Measurements from ENCODE around the gene RIOK1.
A peak's percentile ranks its signal among the peaks of the same experiment; 100 is the strongest.
"Not testable (repeated sequence)": the region's sequence is repeated elsewhere in the genome, so short reads cannot be mapped to it uniquely, and the experiment has no call there.

The RIOK1 gene

DNA sequence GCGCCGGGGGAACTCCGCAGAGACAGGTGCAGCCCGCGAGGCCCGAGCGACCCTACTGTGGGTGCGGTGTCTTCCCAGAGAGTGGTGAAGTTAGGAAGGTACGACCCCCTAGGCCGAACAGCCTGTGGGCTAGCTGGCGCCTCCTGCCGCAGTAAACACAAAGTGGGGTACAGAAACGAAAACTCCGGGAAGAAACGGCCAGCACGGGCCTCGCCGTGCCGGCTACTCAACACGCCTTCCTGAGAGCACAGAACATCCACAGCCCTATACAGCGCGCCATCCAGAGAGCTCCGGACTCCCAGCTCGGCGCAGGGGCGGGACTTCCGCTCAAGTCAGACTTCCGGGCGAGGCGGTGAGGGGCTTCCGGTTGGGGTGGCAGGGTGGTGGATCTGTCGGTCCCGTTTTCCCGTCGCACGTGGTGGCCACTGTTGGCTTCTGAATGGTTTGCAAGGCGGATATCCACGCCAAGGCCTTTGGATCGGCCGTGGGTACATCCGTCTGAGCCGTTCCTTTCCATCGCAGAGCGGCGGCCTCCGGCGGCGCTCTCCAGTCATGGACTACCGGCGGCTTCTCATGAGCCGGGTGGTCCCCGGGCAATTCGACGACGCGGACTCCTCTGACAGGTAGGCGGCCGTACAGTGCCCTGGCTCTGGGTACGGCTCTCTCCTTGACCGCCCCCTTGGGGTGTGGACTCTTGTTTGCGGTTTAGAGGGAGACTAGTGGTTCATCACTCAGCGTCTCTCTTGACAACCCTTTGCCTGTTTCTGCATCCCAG is at the start of gene RIOK1, which contains the start of gene CAGE1:
RIOK1 (plus strand) TSS at position 358 of the 775 bp plus-strand sequence; CDS start at position 553, 195 bp downstream.
CAGE1 (minus strand) TSS at position 292 of the 775 bp plus-strand sequence. CDS start 2,569 bp downstream, outside the sequence.
- DNase-seq: peak; percentile 98

DNA sequence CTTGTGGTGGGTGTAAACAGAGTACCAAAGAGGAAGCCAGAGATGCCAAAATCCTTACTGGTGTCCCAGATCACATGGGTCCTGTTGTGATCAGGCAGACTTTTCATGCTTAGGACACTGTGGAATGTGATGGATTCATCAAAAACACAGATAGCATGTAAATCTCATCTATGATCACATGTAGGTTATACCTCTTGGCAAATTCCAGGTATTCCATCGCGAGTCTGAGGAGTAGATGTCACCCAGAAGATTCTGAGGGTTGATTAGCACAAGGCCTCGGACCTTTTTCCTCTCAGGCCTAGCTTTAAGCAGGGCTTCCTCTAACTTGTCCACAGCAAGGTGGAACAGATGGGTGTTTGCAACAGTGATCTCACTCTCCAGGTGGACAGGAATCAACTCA is 48.3 kb upstream of the RIOK1 start:
- DNase-seq: no peak

DNA sequence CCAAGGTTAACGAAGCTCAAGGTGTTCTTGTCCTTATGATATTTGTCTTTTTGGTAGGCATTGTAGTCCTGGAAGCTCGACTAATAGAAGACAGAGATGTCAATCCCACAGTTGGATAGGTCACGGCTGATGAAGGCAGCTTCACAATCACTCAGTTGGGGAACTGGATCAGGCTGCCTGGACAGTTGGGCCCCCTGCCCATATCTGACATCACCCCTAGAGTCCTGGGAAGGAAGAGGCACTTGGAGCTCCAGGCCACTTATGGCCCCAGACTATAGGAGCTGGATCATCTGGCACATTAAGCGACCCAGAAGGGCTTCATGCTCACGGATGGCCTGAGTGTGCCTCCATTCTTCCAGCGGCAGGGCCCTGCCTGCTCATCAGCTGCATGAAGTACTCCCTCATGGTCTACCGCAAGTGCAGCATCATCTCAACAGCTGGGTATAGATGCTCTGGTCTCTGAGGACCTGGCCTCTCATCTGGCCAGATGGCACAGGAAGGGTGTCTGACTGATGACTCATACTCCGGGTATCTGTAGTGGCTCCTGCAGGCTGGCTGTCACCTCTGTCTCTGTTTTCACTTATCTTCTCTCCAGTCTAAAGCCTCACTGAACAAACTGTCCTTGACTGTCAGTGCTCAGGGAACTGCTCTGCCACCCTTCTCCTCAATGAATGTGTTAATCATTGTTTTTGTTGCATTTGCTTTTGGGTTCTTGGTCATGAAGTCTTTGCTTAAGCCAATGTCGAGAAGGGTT is 47.4 kb upstream of the RIOK1 start:
- peak; percentile 97 for DNase-seq

DNA sequence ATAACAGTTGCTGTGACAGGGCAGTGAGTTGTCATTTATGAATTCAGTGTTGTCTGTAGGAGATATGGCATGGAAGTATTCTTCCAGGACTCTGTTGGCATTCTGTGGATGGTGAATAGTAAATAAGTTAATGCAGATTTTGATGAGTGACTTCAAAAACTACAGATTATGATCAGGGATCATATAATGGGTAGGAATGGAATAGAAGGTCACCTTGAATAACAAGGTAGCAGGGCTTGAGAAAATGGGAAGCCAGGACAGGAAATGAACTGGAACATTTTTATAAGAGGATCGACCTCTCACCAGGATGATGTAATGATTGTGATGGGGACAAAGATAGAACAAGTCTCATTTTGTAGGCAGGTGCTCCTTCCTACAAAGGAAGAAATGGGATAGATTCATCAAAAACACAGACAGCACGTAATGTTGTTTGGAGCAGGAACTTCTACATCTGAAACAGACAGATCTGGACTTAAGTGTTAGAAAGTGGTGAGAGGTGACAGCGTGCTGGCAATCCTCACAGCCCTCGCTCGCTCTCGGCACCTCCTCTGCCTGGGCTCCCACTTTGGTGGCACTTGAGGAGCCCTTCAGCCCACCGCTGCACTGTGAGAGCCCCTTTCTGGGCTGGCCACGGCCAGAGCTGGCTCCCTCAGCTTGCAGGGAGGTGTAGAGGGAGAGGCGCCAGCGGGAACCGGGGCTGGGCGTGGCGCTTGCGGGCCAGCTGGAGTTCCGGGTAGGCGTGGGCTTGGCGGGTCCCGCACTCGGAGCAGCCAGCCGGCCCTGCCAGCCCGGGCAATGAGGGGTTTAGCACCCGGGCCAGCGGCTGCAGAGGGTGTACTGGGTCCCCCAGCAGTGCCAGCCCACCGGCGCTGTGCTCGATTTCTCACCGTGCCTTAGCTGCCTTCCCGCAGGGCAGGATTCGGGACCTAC is 45.8 kb upstream of the RIOK1 start:
- peak; percentile 69 for DNase-seq

DNA sequence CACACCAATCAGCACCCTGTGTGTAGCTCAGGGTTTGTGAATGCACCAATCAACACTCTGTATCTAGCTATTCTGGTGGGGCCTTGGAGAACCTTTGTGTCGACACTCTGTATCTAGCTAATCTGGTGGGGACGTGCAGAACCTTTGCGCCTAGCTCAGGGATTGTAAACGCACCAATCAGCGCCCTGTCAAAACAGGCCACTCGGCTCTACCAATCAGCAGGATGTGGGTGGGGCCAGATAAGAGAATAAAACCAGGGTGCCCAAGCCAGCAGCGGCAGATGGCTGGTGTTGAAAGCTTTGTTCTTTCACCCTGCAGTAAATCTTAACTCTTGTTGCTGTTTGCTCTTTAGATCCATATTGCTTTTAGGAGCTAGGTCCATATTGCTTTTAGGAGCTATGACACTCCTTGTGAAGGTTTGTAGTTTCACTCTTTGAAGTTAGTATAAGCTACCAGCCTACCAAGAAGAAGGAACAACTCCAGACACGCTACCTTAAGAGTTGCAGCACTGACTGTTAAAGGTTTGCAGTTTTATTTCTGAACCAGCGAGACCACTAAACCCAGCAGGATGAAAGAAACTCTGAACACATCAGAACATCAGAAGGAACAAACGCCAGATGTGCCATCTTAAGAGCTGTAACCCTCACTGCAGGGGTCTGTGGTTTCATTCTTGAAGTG is 44.7 kb upstream of the RIOK1 start:
- not testable (repeated sequence) for DNase-seq

DNA sequence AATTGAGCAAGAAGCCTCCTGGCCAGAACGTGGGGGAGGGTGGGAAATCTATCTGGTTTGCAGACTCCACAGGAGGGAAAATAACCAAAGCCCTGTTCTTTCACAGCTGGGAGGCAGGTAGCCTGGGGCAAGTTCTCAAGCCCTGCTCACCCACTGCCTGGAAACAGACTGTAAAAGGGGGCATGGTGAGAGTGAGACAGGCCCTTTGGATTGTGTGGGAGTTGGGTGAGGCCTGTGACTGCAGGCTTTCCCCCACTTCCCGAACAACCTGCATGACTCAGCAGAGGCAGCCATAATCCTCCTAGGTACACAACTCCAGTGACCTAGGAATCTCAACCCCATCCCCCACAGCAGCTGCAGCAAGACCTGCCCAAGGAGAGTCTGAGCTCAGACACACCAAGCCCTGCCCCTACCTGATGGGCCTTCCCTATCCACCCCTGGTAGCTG is 42.0 kb upstream of the RIOK1 start:
- DNase-seq: not testable (repeated sequence)

DNA sequence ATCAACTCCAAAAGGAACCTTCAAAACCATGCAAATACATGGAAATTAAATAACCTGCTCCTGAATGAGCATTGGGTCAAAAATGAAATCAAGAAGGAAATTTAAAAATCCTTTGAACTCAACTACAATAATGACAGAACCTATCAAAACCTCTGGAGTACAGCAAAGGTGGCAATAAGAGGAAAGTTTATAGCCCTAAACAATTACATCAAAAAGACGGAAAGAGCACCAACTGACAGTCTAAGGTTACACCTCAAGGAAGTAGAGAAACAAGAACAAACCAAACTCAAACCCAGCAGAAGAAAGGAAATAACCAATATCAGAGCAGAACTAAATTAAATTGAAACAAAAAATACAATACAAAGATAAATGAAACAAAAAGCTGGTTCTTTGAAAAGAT is 39.0 kb upstream of the RIOK1 start:
- not testable (repeated sequence) for DNase-seq

DNA sequence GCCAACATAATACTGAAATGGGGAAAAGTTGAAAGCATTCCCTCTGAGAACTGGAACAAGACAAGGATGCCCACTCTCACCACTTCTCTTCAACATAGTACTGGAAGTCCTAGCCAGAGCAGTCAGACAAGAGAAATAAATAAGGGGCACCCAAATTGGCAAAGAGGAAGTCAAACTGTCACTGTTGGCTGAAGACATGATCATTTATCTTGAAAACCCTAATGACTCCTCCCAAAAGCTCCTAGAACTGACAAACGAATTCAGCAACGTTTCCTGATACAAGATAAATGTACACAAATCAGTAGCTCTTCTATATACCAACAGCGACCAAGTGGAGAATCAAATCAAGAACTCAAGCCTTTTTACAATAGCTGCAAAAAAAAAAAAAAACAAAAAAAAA is 37.7 kb upstream of the RIOK1 start:
- DNase-seq: not testable (repeated sequence)

DNA sequence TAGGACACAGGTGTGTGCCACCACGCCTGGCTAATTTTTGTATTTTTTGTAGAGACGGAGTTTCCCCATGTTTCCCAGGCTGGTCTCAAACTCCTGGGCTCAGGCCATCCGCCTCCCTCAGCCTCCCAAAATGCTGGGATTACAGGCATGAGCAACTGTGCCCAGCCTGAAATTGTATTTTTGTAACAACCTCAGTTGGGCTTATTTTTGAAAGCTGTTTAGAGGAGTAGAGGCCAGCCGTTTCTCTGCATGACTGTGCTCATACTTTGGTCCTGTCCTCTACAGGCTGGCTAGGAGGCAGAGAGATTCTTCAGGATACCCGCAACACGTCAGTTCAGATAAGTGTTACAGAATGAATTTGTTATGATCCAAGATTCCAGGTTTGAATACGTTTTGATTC is 22.2 kb upstream of the RIOK1 start:
- DNase-seq: no peak

DNA sequence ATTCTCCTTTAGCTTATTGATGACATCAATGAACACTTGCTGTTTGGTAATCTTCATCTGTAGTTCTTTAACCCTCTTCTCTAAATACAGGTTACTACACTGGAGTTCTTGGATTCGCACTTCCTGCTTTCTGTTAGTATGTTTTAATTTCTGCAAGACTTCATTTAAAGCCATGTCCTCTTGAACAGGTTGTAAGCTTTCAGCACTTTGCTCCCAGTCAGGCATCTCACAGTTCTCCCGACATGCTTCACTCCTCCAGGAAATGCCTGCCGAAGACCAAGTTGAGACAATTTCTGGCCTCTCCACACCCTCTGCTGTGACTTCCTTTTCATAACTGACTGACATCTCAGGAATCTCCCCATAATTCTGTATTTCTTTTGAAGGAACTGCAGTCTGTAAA is 15.9 kb upstream of the RIOK1 start:
- no peak for DNase-seq

DNA sequence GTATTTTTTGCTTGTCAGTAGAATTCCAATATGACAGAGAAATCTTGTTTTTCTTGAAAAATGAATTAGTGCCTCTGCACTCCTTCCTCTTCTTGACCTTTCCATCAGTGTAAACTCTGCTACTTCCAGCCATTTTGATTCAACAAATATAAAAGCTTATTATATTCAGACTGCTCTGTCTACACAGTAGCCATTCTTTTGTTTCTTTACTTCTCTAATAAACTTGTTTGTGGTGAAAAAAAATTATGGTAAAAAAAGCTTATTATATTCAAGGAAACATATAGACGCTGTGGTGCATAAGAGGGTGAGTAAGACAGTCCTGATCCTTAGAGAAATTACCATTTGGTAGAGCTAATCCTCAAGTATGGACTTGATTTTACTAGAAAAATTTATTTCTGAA is 11.6 kb upstream of the RIOK1 start:
- DNase-seq: no peak

DNA sequence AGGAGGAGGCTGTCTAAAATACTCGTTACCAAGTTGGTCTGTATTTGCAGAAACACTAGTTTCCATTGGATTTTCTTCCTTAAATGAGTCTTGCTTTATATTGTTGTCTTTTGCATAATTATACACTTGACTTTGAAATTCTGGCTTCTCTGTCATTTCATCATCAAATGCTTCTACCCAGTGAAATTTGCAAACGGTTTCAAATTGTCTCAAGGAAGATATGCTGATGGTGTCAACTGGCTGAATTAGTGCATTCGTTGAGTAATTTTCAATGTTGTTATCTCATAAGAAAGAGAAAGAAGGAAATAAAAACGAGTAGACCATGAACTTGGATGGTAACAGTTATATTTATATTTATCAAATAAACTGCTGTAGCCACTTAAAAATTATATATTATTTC is 10.9 kb upstream of the RIOK1 start:
- DNase-seq: no peak

DNA sequence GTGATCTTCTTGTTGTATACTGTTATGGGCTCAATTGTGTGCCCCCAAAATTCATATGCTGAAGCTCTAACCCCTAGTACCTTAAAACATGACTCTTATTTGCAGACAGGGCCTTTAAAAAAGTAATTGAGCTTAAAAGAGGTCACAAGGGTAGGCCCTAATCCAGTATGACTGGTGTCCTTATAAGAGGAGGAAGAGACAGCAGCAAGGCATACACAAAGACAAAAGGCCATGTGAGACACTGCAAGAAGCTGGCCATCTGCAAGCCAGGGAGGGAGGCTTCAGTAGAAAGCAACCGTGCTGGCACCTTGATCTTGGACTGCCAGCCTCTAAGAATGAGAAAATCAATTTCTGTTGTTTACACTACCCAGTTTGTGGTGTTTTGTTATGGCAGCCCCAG is 8.5 kb upstream of the RIOK1 start:
- DNase-seq: no peak

DNA sequence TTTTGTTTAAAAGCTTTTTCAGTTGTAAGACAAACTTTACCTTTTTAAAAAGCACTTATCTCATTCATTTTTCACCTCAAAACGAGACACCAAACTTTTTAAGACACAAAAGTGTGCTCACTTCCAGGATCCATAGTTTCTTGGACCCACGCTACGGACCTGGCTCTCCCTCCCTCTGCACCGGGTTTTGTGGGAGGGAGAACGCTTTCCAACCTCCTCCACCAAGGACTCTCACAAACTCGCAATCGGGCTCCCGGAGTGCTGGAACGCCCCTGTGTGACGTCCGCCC is 502 bp upstream of the RIOK1 start:
- DNase-seq: no peak

DNA sequence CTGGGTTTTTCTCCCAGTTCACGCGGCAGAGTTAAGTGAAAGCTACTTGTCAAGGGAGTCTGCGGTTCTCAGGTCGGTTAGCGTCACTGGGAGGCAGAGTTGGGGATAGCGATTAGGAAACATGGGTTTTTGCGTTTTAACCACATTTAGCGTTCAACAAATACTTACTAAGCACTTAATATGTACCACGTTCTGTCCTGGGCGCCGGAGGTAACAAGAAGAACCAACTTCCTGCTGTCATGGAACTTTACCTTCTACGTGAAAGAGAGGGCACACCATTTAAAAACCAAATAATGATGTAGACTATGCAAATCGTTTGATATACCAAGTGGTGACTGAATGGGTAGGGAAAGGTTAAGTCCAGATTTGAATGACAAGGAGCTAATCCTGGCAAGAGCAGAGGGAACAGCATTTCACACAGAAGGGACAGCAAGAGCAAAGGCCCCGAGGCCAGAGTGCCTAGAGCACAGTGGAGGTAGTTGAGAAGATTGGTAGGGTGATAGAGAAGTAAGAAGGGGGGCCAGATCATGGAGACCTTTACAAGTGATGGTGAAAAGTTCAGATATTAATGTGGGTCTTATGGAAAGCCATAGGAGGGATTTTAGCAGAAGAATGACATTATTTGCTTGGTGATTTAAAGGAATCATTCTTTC is 744 bp downstream of the RIOK1 start:
- DNase-seq: no peak

DNA sequence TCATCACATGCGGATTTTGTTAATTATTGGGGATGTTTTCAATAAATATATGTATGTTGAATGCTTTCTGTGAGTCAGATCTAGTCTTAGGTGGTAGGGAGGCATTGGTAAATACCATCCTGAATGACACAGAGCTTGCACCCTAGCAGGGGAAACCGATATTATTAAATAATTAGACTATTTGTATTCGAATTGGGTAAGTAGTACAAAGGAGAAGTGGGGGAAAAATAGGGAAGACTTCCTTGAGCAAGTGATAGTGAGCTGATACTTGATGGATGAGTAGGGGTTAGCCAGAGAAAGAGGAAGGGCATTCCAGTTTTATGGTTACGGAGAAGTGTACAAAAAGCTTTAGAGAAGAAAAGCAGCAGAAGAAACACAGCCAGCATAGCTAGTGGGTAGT is 1.5 kb downstream of the RIOK1 start:
- DNase-seq: no peak

DNA sequence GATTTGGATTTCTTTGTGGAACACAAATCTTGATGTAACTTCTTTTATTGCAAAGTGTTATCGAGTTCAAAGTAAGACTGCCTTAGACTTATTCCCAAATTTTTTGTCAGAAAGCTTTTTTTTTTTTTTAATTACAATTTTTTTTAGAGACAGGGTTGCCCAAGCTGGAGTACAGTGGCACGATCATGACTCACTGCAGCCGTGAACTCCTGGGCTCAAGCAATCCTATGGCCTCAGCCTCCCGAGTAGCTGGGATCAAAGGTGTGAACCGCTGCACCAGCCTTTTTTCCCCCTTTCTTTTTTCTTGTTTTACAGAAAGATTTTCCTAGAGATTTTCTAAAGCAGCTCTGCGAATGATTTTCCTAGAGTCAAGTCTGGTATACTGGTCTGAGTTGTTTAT is 2.8 kb downstream of the RIOK1 start:
- no peak for DNase-seq

DNA sequence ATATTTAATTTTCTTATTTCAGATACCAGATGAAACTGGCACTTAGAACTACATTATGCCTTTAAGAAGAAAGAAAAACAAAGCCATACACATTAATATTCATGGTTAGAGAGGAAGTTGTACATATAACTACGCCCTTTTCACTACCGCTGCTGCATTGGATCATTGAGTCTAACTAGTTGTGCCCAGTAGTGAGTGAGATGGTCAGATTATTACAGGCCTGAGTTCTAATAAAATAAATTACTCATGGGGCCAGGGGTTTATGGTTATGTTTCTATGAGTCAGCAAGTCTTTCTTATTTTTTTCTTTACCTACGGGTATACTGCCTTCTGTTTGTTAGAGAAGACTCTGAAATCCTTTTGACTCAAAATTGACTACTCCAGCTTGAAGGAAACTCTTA is 11.5 kb downstream of the RIOK1 start:
- no peak for DNase-seq

DNA sequence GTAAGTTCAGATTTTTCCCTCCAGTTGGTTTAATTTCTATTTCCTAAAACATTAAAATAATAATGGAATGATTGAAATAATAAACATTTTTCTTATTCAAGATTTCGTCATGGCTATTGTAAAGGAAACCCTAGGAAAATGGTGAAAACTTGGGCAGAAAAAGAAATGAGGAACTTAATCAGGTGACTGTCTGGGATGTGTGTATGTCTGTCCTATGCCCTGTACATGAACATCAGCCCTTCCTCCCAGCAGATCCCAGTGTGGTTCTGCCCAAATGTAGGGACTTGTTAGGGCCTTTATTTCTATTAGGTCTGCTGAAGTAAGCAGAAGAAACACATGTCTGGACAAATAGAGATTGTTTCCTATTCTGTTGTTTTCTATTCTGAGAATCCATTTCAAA is 13.1 kb downstream of the RIOK1 start:
- no peak for DNase-seq

DNA sequence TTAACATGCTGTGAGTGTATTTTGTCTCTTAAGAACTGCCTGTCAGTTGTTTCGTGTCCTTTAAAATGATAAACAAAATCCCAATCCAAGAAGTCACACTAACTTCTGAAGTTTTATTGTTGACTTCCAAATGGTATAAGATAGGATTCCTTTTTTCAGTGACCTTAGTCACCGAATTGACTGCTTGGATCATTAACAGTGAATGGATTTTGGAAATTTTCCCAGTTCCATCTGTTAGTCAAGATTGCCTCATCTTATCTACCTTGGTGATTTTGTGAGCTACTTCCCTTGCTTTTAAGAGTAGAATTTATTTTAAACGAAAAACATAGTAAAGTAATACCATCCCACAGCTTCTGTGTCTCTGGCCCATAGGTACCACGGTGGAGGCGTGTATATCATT is 14.9 kb downstream of the RIOK1 start:
- no peak for DNase-seq

DNA sequence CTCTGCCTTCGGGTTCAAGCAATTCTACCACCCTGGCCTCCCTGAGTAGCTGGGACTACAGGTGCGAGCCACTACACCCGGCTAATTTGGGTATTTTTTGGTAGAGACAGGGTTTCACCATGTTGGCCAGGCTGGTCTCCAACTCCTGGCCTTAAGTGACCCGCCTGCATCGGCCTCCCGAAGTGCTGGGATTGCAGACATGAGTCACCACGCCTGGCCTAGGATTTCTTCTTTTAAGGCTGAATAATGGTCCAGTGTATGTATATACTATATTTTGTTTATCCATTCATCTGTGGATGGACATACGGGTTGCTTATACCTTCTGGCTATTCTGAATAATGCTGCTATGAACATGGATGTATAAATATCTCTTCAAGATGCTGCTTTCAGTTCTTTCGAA is 17.1 kb downstream of the RIOK1 start:
- no peak for DNase-seq

DNA sequence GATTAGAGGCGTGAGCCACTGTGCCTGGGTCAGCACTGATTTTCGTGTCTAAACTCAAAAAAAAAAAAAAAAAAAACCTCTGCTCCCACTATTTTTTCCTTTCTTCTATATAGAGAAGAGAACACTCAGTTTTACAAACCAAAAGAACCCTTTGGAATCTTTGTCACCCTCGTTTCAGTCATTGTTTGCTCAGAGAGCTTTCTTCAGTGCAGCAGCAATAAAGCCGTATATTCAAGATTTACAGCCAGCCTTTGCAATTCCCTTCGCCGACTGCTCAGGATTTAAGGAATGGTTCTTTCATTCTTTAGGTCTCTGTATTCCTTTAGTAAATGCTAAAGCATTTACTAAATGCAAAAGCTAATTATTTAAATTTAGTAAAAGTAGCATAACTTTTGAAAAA is 20.1 kb downstream of the RIOK1 start:
- DNase-seq: no peak
